IPS-15b (cell line): ENCODE results near the gene KLHL22.

ENCODE experiments used
- H3K27me3 ChIP-seq: one replicate; pipeline ENCODE4 v1.6.1; 2013; ENCODE audit warnings: low read length; ENCODE audit not compliant: control insufficient read depth, insufficient read depth
- H3K36me3 ChIP-seq: one replicate; pipeline ENCODE4 v1.6.1; 2013; ENCODE audit warnings: low read length; ENCODE audit not compliant: control insufficient read depth, insufficient read depth
- H3K4me1 ChIP-seq: one replicate; pipeline ENCODE4 v1.6.1; 2013; ENCODE audit warnings: mild to moderate bottlenecking, low read length; ENCODE audit not compliant: control insufficient read depth, insufficient read depth
- H3K4me3 ChIP-seq: one replicate; pipeline ENCODE4 v1.5.1; 2013; ENCODE audit warnings: low read depth, low read length
- H3K9ac ChIP-seq: one replicate; pipeline ENCODE4 v1.6.1; 2013; ENCODE audit warnings: low read depth, mild to moderate bottlenecking, low read length
- H3K9me3 ChIP-seq: one replicate; pipeline ENCODE4 v1.6.1; 2013; ENCODE audit warnings: mild to moderate bottlenecking, low read length; ENCODE audit not compliant: control insufficient read depth, insufficient read depth

The KLHL22 gene

DNA sequence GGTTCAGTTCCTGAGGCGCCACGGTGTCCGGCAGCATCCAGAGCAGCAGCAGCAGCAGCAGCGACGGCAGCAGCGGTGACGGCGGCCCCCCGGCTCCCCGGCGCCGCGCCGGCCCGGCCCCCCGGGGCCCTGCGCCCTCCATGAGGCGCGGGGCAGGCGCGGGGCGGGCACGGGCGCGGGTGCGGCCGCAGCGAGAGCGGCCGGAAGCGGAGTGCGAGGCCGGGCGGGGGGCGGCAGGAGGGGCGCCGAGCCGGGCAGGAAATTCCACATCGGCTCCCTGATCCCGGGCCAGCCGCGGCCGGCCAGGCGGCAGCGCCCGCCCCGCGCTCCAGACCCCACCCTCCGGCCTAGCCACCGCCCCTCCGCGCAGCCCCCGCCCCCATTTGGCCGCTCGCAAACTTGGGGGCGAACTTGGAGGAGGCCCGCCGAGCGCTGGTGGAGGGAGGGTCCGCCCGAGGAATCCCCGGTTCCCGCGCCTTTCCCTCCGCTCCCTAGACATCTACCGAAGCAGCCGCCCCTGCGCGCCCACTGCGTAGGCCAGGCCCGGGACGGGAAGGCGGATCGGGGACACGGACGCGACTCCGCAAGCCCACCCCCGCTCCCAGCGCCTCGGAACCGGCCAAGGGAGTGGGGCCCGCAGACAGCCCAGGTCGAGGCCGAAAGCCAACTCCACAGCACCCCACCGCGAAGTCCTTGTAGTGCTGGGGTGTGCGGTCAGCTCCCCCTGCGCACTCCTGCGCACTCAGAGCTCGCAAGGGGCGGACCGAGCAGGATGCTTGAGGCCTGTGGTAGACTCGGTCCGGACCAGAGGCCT lies 57.8 kb downstream of the KLHL22 start, which contains the start of gene SCARF2:
SCARF2 (minus strand) TSS at position 213 of the 814 bp plus-strand sequence; CDS start at position 142, 71 bp downstream.
- H3K4me3 ChIP-seq = peak within 1 kb of the TSS; percentile 60
- H3K9ac ChIP-seq = no peak within 1 kb of the TSS
- no peaks in the 10 kb centered on the region for H3K9me3 ChIP-seq
- peaks cover 2% of the 10 kb centered on the region for H3K36me3 ChIP-seq
- H3K4me1 ChIP-seq = peaks cover 3% of the 10 kb centered on the region
- peaks cover 61% of the 10 kb centered on the region for H3K27me3 ChIP-seq

DNA sequence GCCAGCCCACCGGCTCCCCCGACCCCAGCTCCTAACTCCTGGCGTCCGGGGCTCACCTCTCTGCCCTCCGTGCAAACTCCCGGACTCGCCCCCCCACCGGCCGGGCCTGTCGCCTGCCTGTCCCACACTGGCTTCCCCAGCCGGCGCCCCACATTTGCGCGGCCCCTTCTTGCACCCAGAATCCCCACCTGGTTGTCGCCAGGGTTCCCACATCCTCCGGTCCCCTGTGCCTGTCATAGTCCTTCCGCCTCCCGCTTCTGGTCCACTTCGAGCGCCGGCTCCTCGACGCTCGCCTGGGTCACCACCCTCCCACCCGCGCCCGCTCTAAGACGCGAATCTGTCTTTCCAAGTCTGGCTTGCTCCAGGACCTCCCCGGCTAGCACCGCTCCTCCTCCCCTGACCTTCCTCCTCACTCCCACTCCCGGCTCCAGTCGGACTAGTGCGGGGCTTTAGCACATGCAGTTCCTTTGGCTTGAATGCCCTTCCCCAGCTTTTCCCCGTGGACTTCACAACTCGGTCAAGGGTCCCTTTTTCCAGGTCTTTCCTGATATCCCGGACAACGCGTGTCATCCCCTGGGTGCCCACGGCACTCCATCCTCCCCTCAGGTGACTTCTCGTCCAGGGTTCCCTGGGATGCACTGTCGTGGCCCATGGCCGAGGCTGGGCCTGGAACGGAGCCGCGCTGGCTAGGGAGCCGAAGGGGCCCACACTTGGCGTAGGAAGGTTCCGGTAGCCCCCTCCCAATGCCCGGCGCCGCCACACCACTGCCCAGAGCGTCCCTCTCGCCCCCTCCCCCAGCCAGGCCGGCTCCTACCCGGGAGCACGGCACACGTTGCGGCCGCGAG lies 58.6 kb downstream of the KLHL22 start:
- Histone ChIP-seq H3K4me3 (peak overlapping the region; percentile 48), H3K9me3 (no peaks in the 10 kb centered on the region)

DNA sequence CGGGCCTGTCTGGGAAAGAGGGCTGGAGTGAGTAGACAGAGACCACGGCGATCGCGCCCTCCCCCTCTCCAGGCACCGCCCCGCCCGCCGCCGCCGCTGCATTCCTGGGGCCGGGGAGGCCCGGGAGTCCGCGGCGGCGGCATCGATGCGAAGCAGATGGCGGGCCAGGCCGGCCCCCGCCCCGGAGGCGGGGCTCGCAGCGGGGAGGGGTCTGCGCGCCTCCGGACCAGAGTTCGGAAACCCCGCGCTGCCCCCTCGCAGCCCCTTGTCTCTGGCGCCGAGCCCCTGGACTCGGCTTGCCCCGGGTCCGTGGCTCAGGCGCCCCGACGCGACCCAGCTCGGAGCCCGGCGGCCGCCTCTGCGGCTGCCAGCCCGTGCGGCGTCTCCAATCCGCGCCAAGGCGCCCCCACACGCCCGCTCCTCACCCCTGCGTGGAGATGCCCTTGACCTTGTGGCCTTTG lies 59.3 kb downstream of the KLHL22 start:
- Histone ChIP-seq H3K4me1 (peaks cover 3% of the 10 kb centered on the region), H3K36me3 (no peaks in the 10 kb centered on the region), H3K4me3 (peak overlapping the region; percentile 48), H3K27me3 (peaks cover 73% of the 10 kb centered on the region), H3K9ac (no peak overlapping the region), H3K9me3 (no peaks in the 10 kb centered on the region)

More for the DNA sequence above, 58.6 kb downstream of the KLHL22 start:
- Histone ChIP-seq H3K4me1 (peaks cover 3% of the 10 kb centered on the region), H3K9ac (no peak overlapping the region), H3K36me3 (no peaks in the 10 kb centered on the region), H3K27me3 (peaks cover 68% of the 10 kb centered on the region)

DNA sequence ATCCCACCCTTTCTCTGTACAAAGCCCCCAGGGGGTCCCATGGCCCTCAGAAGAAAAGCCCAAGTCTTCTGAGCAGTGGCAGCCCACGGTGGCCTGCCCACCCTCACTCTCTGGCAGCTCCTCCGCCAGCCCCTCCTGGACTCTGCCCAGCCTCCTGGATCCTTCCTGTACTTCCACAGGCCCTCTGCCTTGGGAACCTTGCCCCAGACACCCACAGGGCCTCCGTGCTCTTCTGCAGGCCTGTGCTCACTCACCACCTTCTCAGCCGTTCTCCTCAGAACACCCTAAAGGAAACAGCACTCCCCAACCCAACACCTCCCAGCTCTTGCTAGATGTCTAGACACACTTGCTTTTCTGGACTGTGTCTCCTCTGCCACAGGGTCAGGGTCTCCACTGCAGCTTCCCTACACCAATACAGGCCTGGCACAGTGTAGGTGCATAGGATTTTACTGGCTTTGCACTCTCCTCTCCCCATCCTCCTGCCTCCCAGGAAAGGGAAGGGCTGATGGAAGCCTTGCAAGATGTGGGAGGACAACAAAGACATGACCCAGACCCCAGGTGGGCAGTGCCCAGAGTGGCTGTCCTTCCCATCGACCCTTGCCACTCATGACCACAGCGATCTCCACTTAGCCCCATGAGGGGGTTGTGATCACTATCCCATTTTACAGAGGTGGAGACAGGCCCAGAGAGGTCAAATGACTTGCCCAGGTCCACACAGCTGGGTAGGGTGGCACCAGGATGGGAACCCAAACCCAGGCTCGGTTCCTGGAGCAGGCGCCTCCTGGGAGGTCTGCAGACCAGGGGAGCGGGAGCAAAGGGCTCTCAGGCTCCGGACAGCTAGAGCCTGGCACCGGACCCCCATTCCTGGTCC lies 59.9 kb downstream of the KLHL22 start:
- Histone ChIP-seq H3K4me1 (peaks cover 3% of the 10 kb centered on the region), H3K9me3 (no peaks in the 10 kb centered on the region), H3K9ac (no peak overlapping the region), H3K27me3 (peaks cover 79% of the 10 kb centered on the region), H3K36me3 (no peaks in the 10 kb centered on the region), H3K4me3 (peak overlapping the region; percentile 26)

DNA sequence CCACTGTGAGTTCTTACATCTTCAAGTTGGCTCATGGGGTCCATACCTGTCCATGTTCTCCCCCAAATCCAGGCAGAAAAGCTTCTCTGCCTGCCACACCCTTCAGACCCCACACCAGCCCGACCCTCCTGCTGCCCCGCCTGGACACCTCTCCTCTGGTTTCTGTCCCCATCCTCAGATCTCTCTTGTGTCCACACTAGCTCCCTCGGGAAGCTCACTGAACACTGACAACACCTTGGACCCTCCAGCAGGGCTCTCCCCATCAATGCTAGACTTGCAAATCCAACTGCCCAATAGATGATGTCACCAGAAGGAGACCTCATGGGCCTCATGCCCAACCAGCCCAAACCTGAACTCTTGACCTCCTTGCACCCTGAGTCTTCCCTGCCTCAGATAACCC lies 60.8 kb downstream of the KLHL22 start:
- peaks cover 88% of the 10 kb centered on the region for H3K27me3 ChIP-seq
- H3K36me3 ChIP-seq = no peaks in the 10 kb centered on the region
- H3K4me1 ChIP-seq = peaks cover 3% of the 10 kb centered on the region
- no peak overlapping the region for H3K4me3 ChIP-seq
- H3K9ac ChIP-seq = no peak overlapping the region
- no peaks in the 10 kb centered on the region for H3K9me3 ChIP-seq

DNA sequence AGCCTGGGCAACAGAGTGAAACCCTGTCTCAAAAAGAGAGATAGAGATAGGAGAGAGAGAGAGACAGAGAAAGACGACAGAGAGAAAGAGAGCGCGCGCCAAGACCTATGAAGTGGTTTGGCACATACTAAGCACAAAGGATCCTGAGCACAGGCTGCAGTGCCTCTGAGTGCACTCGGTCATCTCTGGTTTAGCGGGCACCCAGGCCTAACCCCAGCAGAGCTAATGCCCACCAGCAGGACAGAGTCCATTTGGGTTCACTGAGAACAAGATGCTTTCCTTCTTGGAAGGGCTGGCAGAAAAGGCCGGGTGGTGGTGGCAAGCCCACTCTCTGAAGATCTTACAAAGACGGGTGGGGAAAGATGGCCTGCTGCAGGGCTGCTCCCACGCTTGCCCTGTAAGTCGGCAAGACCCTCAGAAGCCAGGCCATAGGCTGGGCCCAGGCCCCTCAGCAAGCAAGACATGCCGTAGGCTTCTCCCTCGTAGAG lies 61.3 kb downstream of the KLHL22 start:
- peaks cover 90% of the 10 kb centered on the region for H3K27me3 ChIP-seq
- H3K4me3 ChIP-seq = no peak overlapping the region
- H3K9ac ChIP-seq = no peak overlapping the region
- H3K4me1 ChIP-seq = peaks cover 3% of the 10 kb centered on the region
- H3K9me3 ChIP-seq = no peaks in the 10 kb centered on the region
- no peaks in the 10 kb centered on the region for H3K36me3 ChIP-seq

DNA sequence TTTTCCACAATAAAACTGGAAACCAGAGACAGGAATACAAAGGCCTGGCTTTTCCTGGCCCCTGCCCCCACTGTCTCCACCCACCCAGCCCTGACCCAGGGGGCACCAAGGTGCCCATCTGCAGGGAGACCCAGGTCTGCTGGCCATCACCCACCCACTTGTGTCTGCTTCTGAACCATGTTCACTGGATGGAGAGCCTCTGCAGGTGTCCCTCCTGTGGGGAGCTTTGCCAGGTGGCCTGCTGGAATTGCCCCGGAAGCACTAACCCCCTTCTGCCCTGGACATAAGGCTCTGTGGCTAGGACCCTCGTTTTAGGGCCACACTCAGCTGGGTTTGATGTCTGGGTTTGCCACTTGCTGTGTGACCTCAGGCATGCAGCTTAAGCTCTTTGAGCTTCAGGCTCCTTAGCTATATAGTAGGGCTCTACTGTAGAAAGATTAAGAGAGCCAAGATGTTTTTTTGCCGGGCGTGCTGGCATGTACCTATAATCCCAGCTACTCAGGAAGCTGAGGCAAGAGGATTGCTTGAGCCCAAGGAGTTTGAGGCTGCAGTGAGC lies 61.8 kb downstream of the KLHL22 start:
- H3K4me3 ChIP-seq = no peak overlapping the region
- H3K9me3 ChIP-seq = no peaks in the 10 kb centered on the region
- H3K4me1 ChIP-seq = peaks cover 3% of the 10 kb centered on the region
- H3K36me3 ChIP-seq = peaks cover 2% of the 10 kb centered on the region
- peaks cover 87% of the 10 kb centered on the region for H3K27me3 ChIP-seq
- H3K9ac ChIP-seq = no peak overlapping the region

DNA sequence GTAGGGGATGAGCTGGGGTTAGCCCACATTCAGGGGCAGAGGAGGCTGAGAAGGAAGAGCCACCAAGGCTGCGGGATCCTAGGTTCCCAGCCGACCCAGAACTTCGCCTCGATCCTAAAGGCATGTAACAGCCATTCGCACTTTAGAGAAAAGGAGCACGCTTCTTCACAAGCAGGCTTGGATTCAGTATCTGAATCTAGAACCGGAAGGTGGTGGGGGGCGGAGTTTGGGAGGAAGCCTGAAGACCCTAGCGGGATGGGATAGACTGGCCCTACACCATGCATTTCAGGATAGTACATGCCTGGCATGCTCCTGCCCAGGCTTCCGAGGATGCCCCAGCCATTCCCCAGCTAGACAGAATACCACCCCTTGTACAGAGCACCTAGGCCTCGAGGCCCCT lies 62.4 kb downstream of the KLHL22 start:
- Histone ChIP-seq H3K36me3 (peaks cover 3% of the 10 kb centered on the region), H3K4me3 (no peak overlapping the region), H3K9me3 (no peaks in the 10 kb centered on the region), H3K9ac (no peak overlapping the region), H3K27me3 (peaks cover 86% of the 10 kb centered on the region), H3K4me1 (no peaks in the 10 kb centered on the region)

DNA sequence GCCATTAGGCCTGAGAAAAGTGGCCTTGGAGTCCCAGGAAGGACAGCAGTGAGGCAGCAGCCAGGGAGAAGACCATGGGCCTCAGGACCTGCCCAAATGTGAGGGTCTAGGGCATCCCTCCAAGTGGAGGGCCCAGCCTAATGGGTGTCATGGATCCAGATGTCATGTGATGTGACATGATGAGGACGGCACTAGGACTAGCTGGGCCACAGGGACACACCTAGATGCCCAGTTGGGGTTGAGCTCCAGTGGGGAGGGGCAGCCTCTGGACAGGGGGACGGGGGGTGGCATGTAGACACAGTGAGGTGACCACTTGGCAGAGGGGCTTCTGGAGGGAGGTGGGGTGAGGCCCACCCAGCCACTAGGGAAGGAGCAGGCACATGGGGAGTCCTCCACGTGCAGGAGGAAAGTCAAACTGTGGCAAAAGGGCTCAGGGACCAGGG lies 63.3 kb downstream of the KLHL22 start:
- peaks cover 87% of the 10 kb centered on the region for H3K27me3 ChIP-seq
- no peaks in the 10 kb centered on the region for H3K4me1 ChIP-seq
- no peak overlapping the region for H3K4me3 ChIP-seq
- H3K9ac ChIP-seq = no peak overlapping the region
- peaks cover 3% of the 10 kb centered on the region for H3K36me3 ChIP-seq
- no peaks in the 10 kb centered on the region for H3K9me3 ChIP-seq

DNA sequence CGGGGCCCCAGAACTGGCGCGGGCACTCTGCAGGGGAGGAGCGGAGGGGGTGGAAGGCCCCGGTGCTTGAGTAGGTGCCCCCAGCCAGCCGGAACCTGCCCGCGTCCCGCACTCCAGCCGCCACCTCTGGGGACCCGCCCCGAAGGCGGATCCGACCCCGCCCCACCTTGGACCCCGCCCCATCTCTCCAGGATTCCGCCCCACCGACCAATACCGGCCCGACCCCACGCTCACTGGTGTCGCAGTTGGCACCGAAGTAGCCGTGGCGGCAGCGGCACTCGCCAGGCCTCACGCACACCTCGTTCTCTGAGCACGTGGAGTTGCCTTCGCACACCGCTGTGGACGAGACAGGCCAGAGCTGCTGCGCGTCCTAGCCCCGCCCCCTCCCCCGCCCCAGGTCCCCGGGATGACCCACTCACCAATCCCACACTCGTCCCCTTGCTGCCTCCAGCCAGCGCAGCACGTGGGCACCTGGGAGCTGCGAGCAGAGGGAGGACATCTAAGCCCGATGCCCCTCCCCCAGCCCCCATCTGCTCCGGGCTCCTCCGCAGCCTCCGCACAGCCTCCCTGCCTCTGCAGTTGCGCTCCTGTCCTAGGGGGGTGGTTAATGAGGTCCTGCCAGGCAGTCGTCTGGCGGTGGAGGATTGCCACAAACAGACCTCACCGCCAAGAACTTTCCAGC lies 63.9 kb downstream of the KLHL22 start:
- Histone ChIP-seq H3K36me3 (peaks cover 3% of the 10 kb centered on the region), H3K4me3 (peak overlapping the region; percentile 67), H3K27me3 (peaks cover 81% of the 10 kb centered on the region), H3K9ac (no peak overlapping the region), H3K4me1 (no peaks in the 10 kb centered on the region), H3K9me3 (no peaks in the 10 kb centered on the region)
